ENCODE results near the gene MOGAT2. TPM values are rescaled to one million over a fixed set of nuclear protein-coding genes. Genes with fewer than 3 reads are reported as not detected.

The MOGAT2 gene
- total RNA-seq, 1 experiment from 2014 or later = not detected

- no peak for DNase-seq (ENCODE audit: low read depth)
Observed at GRCh38 chr11:75779960-75780359, 62.3 kb downstream of the MOGAT2 start.

GRCh38 chr11:75780888-75781287 lies 63.2 kb downstream of the MOGAT2 start:
- DNase-seq (ENCODE audit: low read depth) = no peak

GRCh38 chr11:75781296-75781695 lies 63.7 kb downstream of the MOGAT2 start:
- DNase-seq (ENCODE audit: low read depth) = no peak

GRCh38 chr11:75781831-75782230 lies 64.2 kb downstream of the MOGAT2 start:
- no peak for DNase-seq (ENCODE audit: low read depth)

Other genes starting within 250 kb of the MOGAT2 start
- 0.84 and 1.5 TPM in 2 replicates for gene GDPD5, start 191.9 kb upstream of the MOGAT2 start, total RNA-seq (2014; rRNA removed; shearing (Covaris generic))
- 701 and 1,063 TPM in 2 replicates for gene SERPINH1, start 155.6 kb upstream of the MOGAT2 start, total RNA-seq (2014; rRNA removed; shearing (Covaris generic))
- not detected in 2 replicates for gene MAP6, start 48.8 kb upstream of the MOGAT2 start, total RNA-seq (2014; rRNA removed; shearing (Covaris generic))
- gene DGAT2, start 50.9 kb downstream of the MOGAT2 start, total RNA-seq (2014; rRNA removed; shearing (Covaris generic)) = 2.4 TPM in 2 replicates
- gene UVRAG, start 97.4 kb downstream of the MOGAT2 start, total RNA-seq (2014; rRNA removed; shearing (Covaris generic)) = 12.3 and 17.7 TPM in 2 replicates

All from RPMI7951 (cell line).